PC-3 (cell line): ENCODE data around the gene NBPF1.
"Not testable (repeated sequence)": the region's sequence is repeated elsewhere in the genome, so short reads cannot be mapped to it uniquely, and the experiment has no call there.

Experiments used
- EZH2phosphoT487 ChIP-seq: fragments of 300-600 bp; sonication (generic); IDR thresholded peaks from 2 replicates; pipeline ENCODE4 v1.6.1; 2018; ENCODE audit warnings: mild to moderate bottlenecking, antibody characterized with exemption, low read length, borderline replicate concordance
- TF ChIP-seq, protein P1 (sequence below): fragments of 300-600 bp; sonication (generic); conservative IDR thresholded peaks from 2 replicates; pipeline ENCODE4 v1.5.1; 2017; ENCODE audit warnings: antibody characterized with exemption, low read depth, mild to moderate bottlenecking, low read length

DNA sequence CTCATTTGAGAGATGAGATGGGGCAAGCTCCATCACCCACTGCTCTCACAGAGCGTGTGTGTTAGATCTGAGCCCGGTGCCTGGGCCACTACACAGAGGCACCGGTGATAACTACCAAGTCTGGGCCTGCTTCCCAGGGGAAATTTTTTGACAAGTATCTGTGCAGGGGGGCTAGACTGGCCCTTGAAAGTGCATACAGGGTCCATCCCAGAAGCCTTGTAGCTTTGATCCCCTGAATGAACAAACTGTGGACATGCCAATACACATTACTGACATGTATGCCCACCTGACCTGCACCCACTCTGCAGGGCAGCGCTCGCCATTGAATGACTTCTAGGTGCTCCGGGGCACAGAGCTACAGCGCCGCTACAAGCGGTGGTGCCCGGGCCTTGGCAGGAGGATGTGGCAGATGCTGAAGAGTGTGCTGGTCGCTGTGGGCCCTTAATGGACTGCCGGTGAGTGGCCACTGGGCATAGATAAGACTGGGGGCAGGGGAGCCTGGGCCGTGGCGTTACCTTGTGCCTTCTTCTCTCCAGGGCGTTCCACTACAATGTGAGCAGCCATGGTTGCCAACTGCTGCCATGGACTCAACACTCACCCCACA is 32.8 kb upstream of the NBPF1 start:
- TF ChIP-seq, protein P1, sequence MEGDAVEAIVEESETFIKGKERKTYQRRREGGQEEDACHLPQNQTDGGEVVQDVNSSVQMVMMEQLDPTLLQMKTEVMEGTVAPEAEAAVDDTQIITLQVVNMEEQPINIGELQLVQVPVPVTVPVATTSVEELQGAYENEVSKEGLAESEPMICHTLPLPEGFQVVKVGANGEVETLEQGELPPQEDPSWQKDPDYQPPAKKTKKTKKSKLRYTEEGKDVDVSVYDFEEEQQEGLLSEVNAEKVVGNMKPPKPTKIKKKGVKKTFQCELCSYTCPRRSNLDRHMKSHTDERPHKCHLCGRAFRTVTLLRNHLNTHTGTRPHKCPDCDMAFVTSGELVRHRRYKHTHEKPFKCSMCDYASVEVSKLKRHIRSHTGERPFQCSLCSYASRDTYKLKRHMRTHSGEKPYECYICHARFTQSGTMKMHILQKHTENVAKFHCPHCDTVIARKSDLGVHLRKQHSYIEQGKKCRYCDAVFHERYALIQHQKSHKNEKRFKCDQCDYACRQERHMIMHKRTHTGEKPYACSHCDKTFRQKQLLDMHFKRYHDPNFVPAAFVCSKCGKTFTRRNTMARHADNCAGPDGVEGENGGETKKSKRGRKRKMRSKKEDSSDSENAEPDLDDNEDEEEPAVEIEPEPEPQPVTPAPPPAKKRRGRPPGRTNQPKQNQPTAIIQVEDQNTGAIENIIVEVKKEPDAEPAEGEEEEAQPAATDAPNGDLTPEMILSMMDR = not testable (repeated sequence)
- not testable (repeated sequence) for TF ChIP-seq EZH2phosphoT487
